Endothelial cell of umbilical vein (primary cell): ENCODE measurements around the gene LANCL3.

Experiments
- EZH2 ChIP-seq: IDR thresholded peaks from 2 replicates; pipeline ENCODE4 v1.6.1; 2012; ENCODE audit warnings: borderline replicate concordance, low read depth, mild to moderate bottlenecking, moderate library complexity, low read length, inconsistent platforms; ENCODE audit not compliant: severe bottlenecking
- FOS ChIP-seq: IDR thresholded peaks from 2 replicates; pipeline ENCODE4 v1.6.1; 2011; ENCODE audit warnings: mild to moderate bottlenecking, low read length, moderate library complexity, borderline replicate concordance; ENCODE audit not compliant: insufficient read depth
- POLR2A ChIP-seq: IDR thresholded peaks from 2 replicates; pipeline ENCODE4 v1.6.1; 2012; ENCODE audit warnings: low read depth, mild to moderate bottlenecking, control low read depth, low read length
- POLR2AphosphoS5 ChIP-seq: IDR thresholded peaks from 2 replicates; pipeline ENCODE4 v1.6.1; 2012; ENCODE audit warnings: low read depth, mild to moderate bottlenecking, control low read depth, low read length, moderate library complexity; ENCODE audit not compliant: insufficient read depth
- TF ChIP-seq, protein P1 (sequence below), 2 donors: IDR thresholded peaks; 1 replicate in 1 of 2; 2 replicates in 1 of 2; pipeline ENCODE4 v1.5.1; 2011; ENCODE audit warnings: low read length in 2 of 2, mild to moderate bottlenecking in 2 of 2, moderate library complexity in 2 of 2, control low read depth in 1 of 2, inconsistent platforms in 1 of 2, low read depth in 1 of 2; ENCODE audit not compliant: insufficient read depth in 1 of 2; ENCODE audit errors: extremely low read depth in 1 of 2
- TF ChIP-seq, protein P2 (sequence below): IDR thresholded peaks from 2 replicates; pipeline ENCODE4 v1.6.1; 2011; ENCODE audit not compliant: insufficient read depth, insufficient read length

DNA sequence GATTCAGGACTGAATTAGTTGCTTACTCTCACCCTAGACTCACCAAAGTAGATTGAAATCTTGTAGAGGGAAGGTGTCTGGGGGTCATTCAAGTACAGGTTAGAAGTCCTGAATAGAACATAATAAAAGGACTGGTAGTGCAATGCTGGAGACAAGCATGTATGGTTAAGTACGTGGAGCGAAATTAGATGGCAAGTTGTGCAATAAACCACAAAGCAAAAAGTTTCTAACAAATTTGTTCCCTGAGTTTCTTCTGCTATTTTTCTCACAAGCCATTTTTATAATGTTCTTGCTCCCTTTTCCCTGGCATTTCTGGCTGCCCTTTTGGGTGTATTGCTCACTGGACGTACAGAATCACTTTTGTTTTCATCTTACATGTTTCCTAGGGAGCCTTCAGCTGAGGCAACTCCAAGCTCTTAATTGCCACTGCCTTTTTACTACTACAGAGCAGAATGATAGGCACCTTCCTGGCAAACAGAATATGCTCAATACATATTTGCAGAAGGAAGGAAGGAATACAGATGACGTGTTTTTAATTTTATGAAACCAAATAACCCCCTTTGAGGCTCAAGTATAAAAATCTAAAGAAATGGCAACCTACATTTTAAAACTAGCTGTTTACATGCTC, 23.4 kb downstream of the LANCL3 start:
- TF ChIP-seq, protein P1, sequence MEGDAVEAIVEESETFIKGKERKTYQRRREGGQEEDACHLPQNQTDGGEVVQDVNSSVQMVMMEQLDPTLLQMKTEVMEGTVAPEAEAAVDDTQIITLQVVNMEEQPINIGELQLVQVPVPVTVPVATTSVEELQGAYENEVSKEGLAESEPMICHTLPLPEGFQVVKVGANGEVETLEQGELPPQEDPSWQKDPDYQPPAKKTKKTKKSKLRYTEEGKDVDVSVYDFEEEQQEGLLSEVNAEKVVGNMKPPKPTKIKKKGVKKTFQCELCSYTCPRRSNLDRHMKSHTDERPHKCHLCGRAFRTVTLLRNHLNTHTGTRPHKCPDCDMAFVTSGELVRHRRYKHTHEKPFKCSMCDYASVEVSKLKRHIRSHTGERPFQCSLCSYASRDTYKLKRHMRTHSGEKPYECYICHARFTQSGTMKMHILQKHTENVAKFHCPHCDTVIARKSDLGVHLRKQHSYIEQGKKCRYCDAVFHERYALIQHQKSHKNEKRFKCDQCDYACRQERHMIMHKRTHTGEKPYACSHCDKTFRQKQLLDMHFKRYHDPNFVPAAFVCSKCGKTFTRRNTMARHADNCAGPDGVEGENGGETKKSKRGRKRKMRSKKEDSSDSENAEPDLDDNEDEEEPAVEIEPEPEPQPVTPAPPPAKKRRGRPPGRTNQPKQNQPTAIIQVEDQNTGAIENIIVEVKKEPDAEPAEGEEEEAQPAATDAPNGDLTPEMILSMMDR (IDR thresholded peaks at IDR 0.05; ENCODE audit: extremely low read depth in 1 of 2, insufficient read depth in 1 of 2, low read depth in 1 of 2, low read length in 2 of 2), result no peak
- TF ChIP-seq EZH2 (no peak), POLR2A (no peak), POLR2AphosphoS5 (no peak), FOS (no peak)
- TF ChIP-seq, protein P2, sequence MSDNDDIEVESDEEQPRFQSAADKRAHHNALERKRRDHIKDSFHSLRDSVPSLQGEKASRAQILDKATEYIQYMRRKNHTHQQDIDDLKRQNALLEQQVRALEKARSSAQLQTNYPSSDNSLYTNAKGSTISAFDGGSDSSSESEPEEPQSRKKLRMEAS, result no peak
